Esophagus squamous epithelium (tissue), 5 donors: ENCODE data around the gene COL20A1. TPM values are rescaled to one million over a fixed set of nuclear protein-coding genes. Genes with fewer than 3 reads are reported as not detected.

Source experiments
- DNase-seq: peaks from one replicate; lab custom pipeline; 2025; lab: John Stamatoyannopoulos, UW
- H3K27ac ChIP-seq, 4 donors: fragments of 200-600 bp; sonication (generic); one replicate each; pipeline ENCODE4 v1.5.1; 2016 to 2019; ENCODE audit warnings: mild to moderate bottlenecking in 1 of 4
- H3K27me3 ChIP-seq, 4 donors: fragments of 200-600 bp; sonication (generic); 1 replicate in 3 of 4; 2 replicates in 1 of 4; pipeline versions ENCODE4 v1.5.1 to v1.6.0; 2017 to 2021; ENCODE audit warnings: antibody characterized with exemption in 1 of 4
- H3K36me3 ChIP-seq, 3 donors: fragments of 200-600 bp; sonication (generic); one replicate each; pipeline ENCODE4 v1.5.1; 2016 to 2019
- H3K4me1 ChIP-seq, 3 donors: fragments of 200-600 bp; sonication (generic); one replicate each; pipeline ENCODE4 v1.5.1; 2017 to 2019
- H3K4me3 ChIP-seq, 4 donors: fragments of 200-600 bp; sonication (generic); 1 replicate in 3 of 4; 2 replicates in 1 of 4; pipeline ENCODE4 v1.5.1; 2016 to 2019; ENCODE audit warnings: mild to moderate bottlenecking in 2 of 4, moderate library complexity in 1 of 4
- H3K9me3 ChIP-seq, 3 donors: fragments of 200-600 bp; sonication (generic); one replicate each; pipeline ENCODE4 v1.5.1; 2016 to 2019
- POLR2A ChIP-seq, 4 donors: fragments of 450-650 bp; IDR thresholded peaks; one replicate each; pipeline ENCODE4 v1.6.1; 2017; ENCODE audit warnings: antibody characterized with exemption in 4 of 4, mild to moderate bottlenecking in 4 of 4, moderate library complexity in 3 of 4
- WGBS, 2 donors: methylation state at CpG; one replicate each; pipeline ENCODE4 v1.1.5; 2018; 5-methylcytosine and 5-hydroxymethylcytosine counted together
- intact Hi-C: fragments of 100-400 bp; cut with DNase I; formaldehyde crosslinking; loops from one replicate; pipeline ENCODE4 v1.15.0; 2022
- total RNA-seq, 4 donors: library from RNA; depleted of rRNA; stranded (reverse); fragments of >200 nt; gene quantifications; one replicate each; pipeline ENCODE4 v1.1.0, GENCODE V29; 2016
- TF ChIP-seq, protein P1 (sequence below), 6 experiments: fragments of 450-650 bp in 4 of 6; fragments of 200-600 bp in 2 of 6; sonication (generic) in 2 of 6; IDR thresholded peaks; one replicate each; pipeline ENCODE4 v1.5.1; 2016 to 2019; ENCODE audit warnings: antibody characterized with exemption in 6 of 6, mild to moderate bottlenecking in 4 of 6, moderate library complexity in 4 of 6
- donor health status: DM: yes; HTN: yes; CAD: no.

The COL20A1 gene
- total RNA-seq, 4 donors from 2014 or later, result not detected

DNA sequence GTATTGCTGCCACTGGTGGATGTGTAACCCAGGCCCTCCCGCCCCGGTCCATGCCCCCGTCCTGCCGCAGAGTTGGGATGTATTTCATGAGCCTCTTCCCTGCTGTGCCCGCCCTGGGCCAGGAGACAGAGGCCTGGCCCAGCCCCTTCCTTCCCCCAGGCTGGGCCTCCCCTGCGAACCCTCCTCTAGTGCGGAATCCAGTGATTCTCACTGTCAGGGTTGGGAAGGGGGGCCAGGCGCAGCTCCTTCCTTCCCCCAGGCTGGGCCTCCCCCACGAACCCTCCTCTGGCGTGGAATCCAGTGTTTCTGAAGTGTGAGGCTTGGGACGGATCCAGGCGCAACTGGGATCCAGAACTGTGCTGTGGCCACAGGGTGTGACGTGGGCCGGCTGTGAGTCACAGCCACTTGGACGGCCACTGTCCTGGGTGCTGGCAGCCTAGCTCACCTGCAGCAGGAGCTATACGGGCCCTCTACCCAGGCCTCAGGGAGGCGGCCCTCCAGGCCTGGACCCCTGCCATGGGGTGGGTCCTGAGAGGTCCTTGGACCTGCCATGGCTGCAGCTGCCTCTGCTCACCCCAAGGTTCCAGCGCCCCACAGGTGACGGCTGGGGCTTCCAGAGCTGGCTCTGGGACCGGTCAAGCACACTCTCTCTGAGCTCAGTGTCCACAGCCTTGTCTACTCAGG, 28.3 kb downstream of the COL20A1 start:
- no peaks in the 10 kb centered on the region for H3K36me3 ChIP-seq
- peaks cover 0 to 6% (median 0%) of the 10 kb centered on the region in 3 donors for H3K4me1 ChIP-seq
- intact Hi-C loops, result no loop called here
- H3K27me3 ChIP-seq, result peaks cover 0 to 80% (median 0%) of the 10 kb centered on the region in 4 donors
- no peak overlapping the region for H3K27ac ChIP-seq
- no peak for DNase-seq
- TF ChIP-seq, protein P1, sequence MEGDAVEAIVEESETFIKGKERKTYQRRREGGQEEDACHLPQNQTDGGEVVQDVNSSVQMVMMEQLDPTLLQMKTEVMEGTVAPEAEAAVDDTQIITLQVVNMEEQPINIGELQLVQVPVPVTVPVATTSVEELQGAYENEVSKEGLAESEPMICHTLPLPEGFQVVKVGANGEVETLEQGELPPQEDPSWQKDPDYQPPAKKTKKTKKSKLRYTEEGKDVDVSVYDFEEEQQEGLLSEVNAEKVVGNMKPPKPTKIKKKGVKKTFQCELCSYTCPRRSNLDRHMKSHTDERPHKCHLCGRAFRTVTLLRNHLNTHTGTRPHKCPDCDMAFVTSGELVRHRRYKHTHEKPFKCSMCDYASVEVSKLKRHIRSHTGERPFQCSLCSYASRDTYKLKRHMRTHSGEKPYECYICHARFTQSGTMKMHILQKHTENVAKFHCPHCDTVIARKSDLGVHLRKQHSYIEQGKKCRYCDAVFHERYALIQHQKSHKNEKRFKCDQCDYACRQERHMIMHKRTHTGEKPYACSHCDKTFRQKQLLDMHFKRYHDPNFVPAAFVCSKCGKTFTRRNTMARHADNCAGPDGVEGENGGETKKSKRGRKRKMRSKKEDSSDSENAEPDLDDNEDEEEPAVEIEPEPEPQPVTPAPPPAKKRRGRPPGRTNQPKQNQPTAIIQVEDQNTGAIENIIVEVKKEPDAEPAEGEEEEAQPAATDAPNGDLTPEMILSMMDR (IDR thresholded peaks at IDR 0.05), result no peak
- no peak for TF ChIP-seq POLR2A (IDR thresholded peaks at IDR 0.05)
- H3K9me3 ChIP-seq, result no peaks in the 10 kb centered on the region
- WGBS, 2 donors, result no CpG with 5 or more reads among the region's 20 CpGs
- no peak overlapping the region for H3K4me3 ChIP-seq

DNA sequence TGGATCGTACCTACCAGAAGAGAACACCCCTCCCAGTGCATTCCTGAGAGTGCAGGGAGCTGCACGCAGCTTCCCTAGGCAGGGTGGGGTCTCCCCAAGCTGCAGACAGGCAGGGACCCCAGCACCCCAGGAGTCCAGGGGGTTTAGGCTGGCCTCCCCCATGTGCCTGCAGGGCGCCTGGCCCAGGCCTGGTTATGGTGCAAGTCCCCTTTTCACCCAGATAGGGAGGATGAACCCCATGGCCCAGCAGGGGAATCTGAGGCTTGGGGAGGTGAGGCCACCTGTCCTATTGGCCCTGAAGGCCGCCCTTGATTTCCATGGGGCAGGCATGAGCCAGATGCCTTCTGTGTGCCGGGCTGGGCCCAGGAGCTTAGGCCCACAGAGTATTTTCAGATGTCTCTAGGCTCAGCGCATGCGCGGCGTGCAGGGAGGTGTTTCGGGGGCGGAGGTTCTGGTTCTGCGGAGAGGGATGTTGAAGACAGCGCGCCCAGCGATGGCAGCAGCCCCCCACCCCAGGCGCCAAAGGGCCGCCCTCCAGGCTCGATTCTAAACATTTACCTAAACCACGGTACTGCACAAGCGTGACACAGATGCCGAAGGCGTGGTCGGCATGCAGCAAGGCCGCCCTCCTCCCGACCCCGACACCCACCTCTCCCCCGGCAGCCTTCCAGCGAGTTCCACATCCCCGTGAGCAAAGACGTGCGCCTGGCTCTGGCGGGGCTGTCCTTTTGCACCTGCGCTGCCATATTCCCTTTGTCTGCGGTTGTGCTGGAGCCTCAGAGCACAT, 29.4 kb downstream of the COL20A1 start:
- intact Hi-C loops, result no loop called here
- whole genome bisulfite sequencing, 2 donors, result 30 to 100% methylated on average over 2 of the region's 34 CpGs
- H3K4me3 ChIP-seq, result no peak overlapping the region
- no peaks in the 10 kb centered on the region for H3K36me3 ChIP-seq
- peaks cover 0 to 77% (median 0%) of the 10 kb centered on the region in 4 donors for H3K27me3 ChIP-seq
- no peak for DNase-seq
- H3K27ac ChIP-seq, result no peak overlapping the region
- TF ChIP-seq POLR2A (IDR thresholded peaks at IDR 0.05), result no peak
- TF ChIP-seq, protein P1 (IDR thresholded peaks at IDR 0.05), result no peak
- H3K9me3 ChIP-seq, result no peaks in the 10 kb centered on the region
- H3K4me1 ChIP-seq, result peaks cover 0 to 6% (median 0%) of the 10 kb centered on the region in 3 donors

DNA sequence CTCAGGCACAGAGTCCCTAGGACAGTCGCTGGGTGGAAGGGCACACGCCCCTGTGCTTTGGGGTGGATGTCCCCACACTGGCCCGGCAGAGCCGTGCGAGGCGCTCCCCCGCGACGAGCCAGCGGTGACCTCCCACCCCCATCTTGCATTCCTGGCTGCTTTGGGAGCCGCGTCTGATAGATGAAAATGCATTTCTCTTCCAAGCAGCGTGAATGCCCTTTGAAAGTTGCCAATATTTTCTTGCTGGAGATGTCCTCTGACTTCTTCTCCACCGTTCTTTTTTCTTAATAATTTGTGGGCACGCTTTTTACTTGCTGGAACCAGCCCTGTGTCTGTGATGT, 29.9 kb downstream of the COL20A1 start:
- no peak for TF ChIP-seq POLR2A (IDR thresholded peaks at IDR 0.05)
- TF ChIP-seq, protein P1 (IDR thresholded peaks at IDR 0.05), result no peak
- Histone ChIP-seq H3K4me1 (peaks cover 0 to 6% (median 0%) of the 10 kb centered on the region in 3 donors), H3K27ac (no peak overlapping the region), H3K27me3 (peaks cover 0 to 77% (median 0%) of the 10 kb centered on the region in 4 donors), H3K36me3 (no peaks in the 10 kb centered on the region), H3K9me3 (no peaks in the 10 kb centered on the region), H3K4me3 (no peak overlapping the region)
- DNase-seq, result no peak
- intact Hi-C loops, result no loop called here
- WGBS, 2 donors, result 22 to 33% methylated on average over 14 to 15 of the region's 15 CpGs

DNA sequence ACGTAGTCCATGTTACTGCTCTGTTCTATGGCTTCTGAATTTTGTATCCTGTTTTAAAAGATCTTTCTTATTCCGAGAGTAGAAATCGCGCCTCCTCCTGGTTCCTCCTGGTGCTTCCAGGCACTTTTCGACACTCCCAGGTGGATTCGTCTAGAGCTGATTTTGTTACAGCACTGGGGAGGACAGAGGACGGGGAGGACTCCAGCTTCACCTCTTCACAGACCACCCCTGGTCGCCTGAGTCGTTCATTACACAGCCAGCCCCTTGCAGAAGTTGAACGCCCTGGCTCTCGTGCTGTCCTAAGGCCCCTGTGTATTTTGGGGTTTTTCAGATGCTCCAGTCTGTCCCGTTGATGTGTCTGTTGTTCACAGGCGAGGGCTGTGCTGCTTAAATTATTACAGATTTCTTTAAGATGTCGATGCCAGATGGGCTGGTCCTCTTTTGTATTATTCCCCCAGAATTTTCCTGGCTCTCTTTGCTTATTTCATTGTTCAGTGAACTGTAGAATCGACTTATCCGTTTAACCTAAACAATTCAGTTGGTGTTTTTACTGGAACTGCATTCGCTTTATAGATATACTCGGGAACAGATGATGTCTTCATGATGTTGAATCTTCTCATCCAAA, 30.5 kb downstream of the COL20A1 start:
- no peak for TF ChIP-seq POLR2A (IDR thresholded peaks at IDR 0.05)
- TF ChIP-seq, protein P1 (IDR thresholded peaks at IDR 0.05), result no peak
- no peaks in the 10 kb centered on the region for H3K36me3 ChIP-seq
- DNase-seq, result no peak
- no peaks in the 10 kb centered on the region for H3K9me3 ChIP-seq
- intact Hi-C loops, result no loop called here
- no peak overlapping the region for H3K4me3 ChIP-seq
- H3K27ac ChIP-seq, result no peak overlapping the region
- peaks cover 0 to 6% (median 0%) of the 10 kb centered on the region in 3 donors for H3K4me1 ChIP-seq
- 62 to 73% methylated on average over 17 of the region's 18 CpGs for WGBS, 2 donors
- H3K27me3 ChIP-seq, result peaks cover 0 to 77% (median 0%) of the 10 kb centered on the region in 4 donors
